Neural progenitor cell (in vitro differentiated cells): ENCODE data around the gene MYOF. TPM values are rescaled to one million over a fixed set of nuclear protein-coding genes. Genes with fewer than 3 reads are reported as not detected.

ENCODE experiments used
- DNase-seq: peaks from one replicate; pipeline ENCODE4 v3.0.0-alpha.2; 2016; ENCODE audit warnings: low spot score
- H2AFZ ChIP-seq: fragments of 200-600 bp; sonication (generic); replicated peaks from 2 replicates; pipeline ENCODE4 v1.6.1; 2016; ENCODE audit warnings: antibody characterized with exemption
- H3F3A ChIP-seq: fragments of 200-600 bp; sonication (generic); 2 replicates; pipeline ENCODE4 v1.6.1; 2016; ENCODE audit warnings: antibody characterized with exemption, low read depth
- H3K27ac ChIP-seq: fragments of 200-600 bp; sonication (generic); 2 replicates; pipeline ENCODE4 v1.5.1; 2016; ENCODE audit warnings: mild to moderate bottlenecking
- H3K27me3 ChIP-seq: fragments of 200-600 bp; sonication (generic); 2 replicates; pipeline ENCODE4 v1.6.1; 2016; ENCODE audit warnings: mild to moderate bottlenecking, moderate library complexity
- H3K36me3 ChIP-seq: fragments of 200-600 bp; sonication (generic); 2 replicates; pipeline ENCODE4 v1.5.1; 2016
- H3K4me1 ChIP-seq: fragments of 200-600 bp; sonication (generic); 2 replicates; pipeline ENCODE4 v1.6.1; 2016; ENCODE audit warnings: mixed run types
- H3K4me2 ChIP-seq: fragments of 200-600 bp; sonication (generic); 2 replicates; pipeline ENCODE4 v1.6.1; 2016
- H3K4me3 ChIP-seq: fragments of 200-600 bp; sonication (generic); 2 replicates; pipeline ENCODE4 v1.5.1; 2016
- H3K79me2 ChIP-seq: fragments of 200-600 bp; sonication (generic); 2 replicates; pipeline ENCODE4 v1.6.1; 2016; ENCODE audit warnings: low read depth
- H3K9ac ChIP-seq: fragments of 200-600 bp; sonication (generic); 2 replicates; pipeline ENCODE4 v1.6.1; 2016
- H3K9me3 ChIP-seq: fragments of 200-600 bp; sonication (generic); 2 replicates; pipeline ENCODE4 v1.5.1; 2016; ENCODE audit warnings: low read depth
- H4K20me1 ChIP-seq: fragments of 200-600 bp; sonication (generic); 2 replicates; pipeline ENCODE4 v1.6.1; 2016; ENCODE audit warnings: low read depth
- H3K27ac Mint-ChIP-seq: 3 replicates; pipeline ENCODE4 v1.8.0; 2021; ENCODE audit warnings: mixed read lengths
- H3K27me3 Mint-ChIP-seq: 2 replicates; pipeline ENCODE4 v1.8.0; 2022; ENCODE audit warnings: low read depth, mild to moderate bottlenecking, inconsistent platforms, moderate library complexity, mixed read lengths; ENCODE audit not compliant: insufficient read depth
- H3K36me3 Mint-ChIP-seq: 3 replicates; pipeline ENCODE4 v1.8.0; 2021; ENCODE audit warnings: mixed read lengths
- H3K4me1 Mint-ChIP-seq: 3 replicates; pipeline ENCODE4 v1.8.0; 2021; ENCODE audit warnings: mixed read lengths
- H3K4me3 Mint-ChIP-seq: 3 replicates; pipeline ENCODE4 v1.8.0; 2021; ENCODE audit warnings: mild to moderate bottlenecking, moderate library complexity, mixed read lengths
- H3K9me3 Mint-ChIP-seq: 3 replicates; pipeline ENCODE4 v1.8.0; 2020; ENCODE audit warnings: mixed read lengths
- EZH2 ChIP-seq: fragments of 200-600 bp; sonication (generic); IDR thresholded peaks from 2 replicates; pipeline ENCODE4 v1.6.1; 2017; ENCODE audit warnings: antibody characterized with exemption, mild to moderate bottlenecking, moderate library complexity
- EZH2phosphoT487 ChIP-seq: fragments of 200-600 bp; sonication (generic); IDR thresholded peaks from 2 replicates; pipeline ENCODE4 v1.6.1; 2017; ENCODE audit warnings: antibody characterized with exemption
- total RNA-seq: library from RNA; depleted of rRNA; stranded (reverse); fragments of >200 nt; gene quantifications from 2 replicates; pipeline ENCODE4 v1.2.3, GENCODE V29; 2015; ENCODE audit warnings: low replicate concordance
- TF ChIP-seq, protein P1 (sequence below): fragments of 200-600 bp; sonication (generic); IDR thresholded peaks from 2 replicates; pipeline ENCODE4 v1.5.1; 2017; ENCODE audit warnings: antibody characterized with exemption, mild to moderate bottlenecking

Gene MYOF
- total RNA-seq, 1 donor from 2014 or later, result 1.6 TPM

DNA sequence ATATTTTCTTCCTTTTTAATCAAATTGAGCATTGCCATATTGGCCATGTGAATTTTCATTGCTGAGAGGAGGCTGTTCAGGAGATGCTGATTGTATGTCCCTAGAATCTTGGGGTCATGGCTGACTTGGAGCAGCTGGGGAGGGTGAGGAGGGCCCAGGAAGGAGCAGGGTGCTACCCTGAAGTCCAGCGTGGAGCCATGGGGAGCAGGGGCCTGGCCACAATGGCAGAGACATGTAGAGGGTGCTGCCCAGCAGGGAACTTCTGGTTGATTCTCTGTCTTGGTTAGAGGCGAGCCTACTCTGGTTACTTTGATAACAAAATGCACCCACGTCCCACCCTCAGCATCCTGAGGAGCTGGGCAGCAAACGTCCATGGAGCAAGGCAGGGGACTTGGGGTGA is 186.0 kb downstream of the MYOF start:
- Histone ChIP-seq H3K4me2 (no peak overlapping the region), H3K27me3 (no peaks in the 10 kb centered on the region), H3K4me1 (peaks cover 7% of the 10 kb centered on the region), H2AFZ (no peak overlapping the region), H3F3A (no peaks in the 10 kb centered on the region), H3K9me3 (no peaks in the 10 kb centered on the region), H3K36me3 (no peaks in the 10 kb centered on the region), H3K9ac (no peak overlapping the region), H3K27ac (no peak overlapping the region), H3K79me2 (no peaks in the 10 kb centered on the region), H3K4me3 (no peak overlapping the region), H4K20me1 (no peaks in the 10 kb centered on the region)
- Mint-ChIP-seq H3K4me1 (peaks cover 11% of the 10 kb centered on the region), H3K27me3 (peaks cover 3% of the 10 kb centered on the region), H3K27ac (no peak overlapping the region), H3K36me3 (no peaks in the 10 kb centered on the region), H3K4me3 (no peak overlapping the region), H3K9me3 (no peaks in the 10 kb centered on the region)
- no peak for TF ChIP-seq EZH2
- no peak for TF ChIP-seq EZH2phosphoT487
- TF ChIP-seq, protein P1, sequence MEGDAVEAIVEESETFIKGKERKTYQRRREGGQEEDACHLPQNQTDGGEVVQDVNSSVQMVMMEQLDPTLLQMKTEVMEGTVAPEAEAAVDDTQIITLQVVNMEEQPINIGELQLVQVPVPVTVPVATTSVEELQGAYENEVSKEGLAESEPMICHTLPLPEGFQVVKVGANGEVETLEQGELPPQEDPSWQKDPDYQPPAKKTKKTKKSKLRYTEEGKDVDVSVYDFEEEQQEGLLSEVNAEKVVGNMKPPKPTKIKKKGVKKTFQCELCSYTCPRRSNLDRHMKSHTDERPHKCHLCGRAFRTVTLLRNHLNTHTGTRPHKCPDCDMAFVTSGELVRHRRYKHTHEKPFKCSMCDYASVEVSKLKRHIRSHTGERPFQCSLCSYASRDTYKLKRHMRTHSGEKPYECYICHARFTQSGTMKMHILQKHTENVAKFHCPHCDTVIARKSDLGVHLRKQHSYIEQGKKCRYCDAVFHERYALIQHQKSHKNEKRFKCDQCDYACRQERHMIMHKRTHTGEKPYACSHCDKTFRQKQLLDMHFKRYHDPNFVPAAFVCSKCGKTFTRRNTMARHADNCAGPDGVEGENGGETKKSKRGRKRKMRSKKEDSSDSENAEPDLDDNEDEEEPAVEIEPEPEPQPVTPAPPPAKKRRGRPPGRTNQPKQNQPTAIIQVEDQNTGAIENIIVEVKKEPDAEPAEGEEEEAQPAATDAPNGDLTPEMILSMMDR, result no peak
- DNase-seq, result no peak

DNA sequence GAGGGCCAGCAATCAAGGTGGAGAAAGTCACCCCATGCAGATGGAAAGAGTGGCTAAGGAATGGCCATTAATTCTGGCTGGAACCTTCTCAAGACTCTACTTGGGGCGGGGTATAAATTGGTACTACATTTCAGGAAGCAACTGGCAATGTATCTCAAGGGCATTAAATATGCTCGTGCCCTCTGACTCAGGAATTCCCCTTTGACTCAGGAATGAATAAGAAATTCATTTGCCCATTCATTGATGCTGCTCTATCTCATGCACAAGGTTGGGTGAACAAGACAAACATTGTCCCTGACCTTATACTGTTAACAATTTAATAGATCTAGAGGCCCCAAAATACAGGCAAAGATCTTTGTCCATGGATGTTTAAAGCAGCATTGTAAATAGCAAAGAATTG is 188.1 kb downstream of the MYOF start:
- H3F3A ChIP-seq, result no peaks in the 10 kb centered on the region
- no peak overlapping the region for H3K27ac ChIP-seq
- no peaks in the 10 kb centered on the region for H3K27me3 ChIP-seq
- Mint-ChIP-seq H3K36me3 (no peaks in the 10 kb centered on the region), H3K4me1 (peaks cover 2% of the 10 kb centered on the region), H3K27ac (no peak overlapping the region), H3K27me3 (peaks cover 3% of the 10 kb centered on the region), H3K4me3 (no peak overlapping the region), H3K9me3 (no peaks in the 10 kb centered on the region)
- no peaks in the 10 kb centered on the region for H3K36me3 ChIP-seq
- H3K4me1 ChIP-seq, result no peaks in the 10 kb centered on the region
- H3K9me3 ChIP-seq, result no peaks in the 10 kb centered on the region
- no peak overlapping the region for H3K9ac ChIP-seq
- H2AFZ ChIP-seq, result no peak overlapping the region
- DNase-seq, result no peak
- no peaks in the 10 kb centered on the region for H4K20me1 ChIP-seq
- H3K79me2 ChIP-seq, result no peaks in the 10 kb centered on the region
- no peak overlapping the region for H3K4me2 ChIP-seq
- TF ChIP-seq, protein P1, result no peak
- H3K4me3 ChIP-seq, result no peak overlapping the region

DNA sequence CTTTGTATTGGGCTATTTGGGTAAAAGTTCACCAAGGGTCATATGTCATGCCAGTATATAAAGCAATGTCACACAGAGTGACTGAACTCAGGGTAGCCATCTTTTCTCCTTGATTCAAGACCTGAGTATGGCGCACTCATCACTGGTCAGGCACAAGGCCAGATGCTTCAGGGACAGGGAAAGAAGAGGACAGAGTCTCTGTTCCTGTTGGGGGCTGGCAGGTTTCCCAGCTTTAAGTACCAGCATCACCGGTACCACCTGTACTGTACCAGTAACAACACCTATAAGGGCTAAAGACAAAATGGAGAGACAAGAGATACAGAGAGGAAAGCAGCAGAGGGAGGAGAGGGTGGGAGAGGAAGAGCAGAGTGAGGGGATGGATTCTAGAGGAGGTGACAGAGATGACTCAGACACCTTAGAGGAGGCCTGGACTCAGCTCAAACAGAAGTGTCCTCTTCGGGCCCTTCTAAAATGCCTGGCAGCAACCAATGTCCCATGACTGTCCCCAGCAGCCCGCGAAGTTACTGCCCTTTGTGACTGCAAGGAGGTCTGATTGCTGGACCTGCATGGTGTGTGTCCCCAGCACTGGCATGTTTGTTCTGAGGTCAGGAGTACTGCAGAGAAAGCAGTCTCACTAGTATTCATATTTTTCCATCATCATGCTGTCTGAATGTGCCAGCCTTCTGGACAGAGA is 191.3 kb downstream of the MYOF start:
- Histone ChIP-seq H3K4me3 (no peak overlapping the region), H3K4me1 (no peaks in the 10 kb centered on the region), H3K27me3 (no peaks in the 10 kb centered on the region), H3F3A (peaks cover 6% of the 10 kb centered on the region), H3K27ac (no peak overlapping the region), H3K79me2 (no peaks in the 10 kb centered on the region), H3K9ac (no peak overlapping the region), H3K36me3 (no peaks in the 10 kb centered on the region), H4K20me1 (no peaks in the 10 kb centered on the region), H2AFZ (no peak overlapping the region), H3K4me2 (no peak overlapping the region), H3K9me3 (no peaks in the 10 kb centered on the region)
- H3K27ac Mint-ChIP-seq, result peak overlapping the region; percentile 53
- H3K27me3 Mint-ChIP-seq, result peaks cover 7% of the 10 kb centered on the region
- H3K9me3 Mint-ChIP-seq, result no peaks in the 10 kb centered on the region
- H3K4me1 Mint-ChIP-seq, result peaks cover 4% of the 10 kb centered on the region
- DNase-seq, result no peak
- TF ChIP-seq EZH2 (no peak), EZH2phosphoT487 (no peak)
- TF ChIP-seq, protein P1, result no peak
- H3K4me3 Mint-ChIP-seq, result no peak overlapping the region
- H3K36me3 Mint-ChIP-seq, result no peaks in the 10 kb centered on the region
